HFF-Myc (cell line): ENCODE data around the gene SCN5A.

Experiments
- DNase-seq: peaks from one replicate; pipeline ENCODE4 v3.0.0-alpha.2; 2011; ENCODE audit warnings: low read depth; ENCODE audit errors: extremely low read depth
- H3K4me3 ChIP-seq: replicated peaks from 2 replicates; pipeline ENCODE4 v1.5.1; 2011; ENCODE audit warnings: low read depth, mild to moderate bottlenecking, control low read depth, low read length
- TF ChIP-seq, protein P1 (sequence below): IDR thresholded peaks from 2 replicates; pipeline ENCODE4 v1.5.1; 2012; ENCODE audit warnings: mild to moderate bottlenecking, low read depth, low read length, control low read depth; ENCODE audit errors: missing control alignments

SCN5A gene

DNA sequence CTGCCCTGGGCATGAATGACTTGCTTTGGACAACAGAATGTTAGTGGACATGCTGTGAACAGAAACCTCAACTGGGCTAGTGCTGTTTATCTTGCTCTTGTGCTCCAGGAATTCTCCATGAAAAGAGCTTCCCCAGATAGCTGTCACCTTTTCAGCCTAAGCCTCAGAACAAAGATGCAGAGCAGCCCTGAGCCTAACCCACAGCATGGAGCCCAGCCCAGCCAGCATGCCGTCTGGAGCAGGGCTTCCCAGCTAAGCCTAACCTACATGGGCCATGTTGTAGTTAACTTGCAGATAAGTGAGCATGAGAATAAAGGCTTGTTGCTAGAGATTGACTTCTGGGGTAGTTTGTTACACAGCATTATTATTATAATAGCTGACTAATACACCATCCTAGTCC lies 48.9 kb downstream of the SCN5A start:
- no peak for DNase-seq
- no peak overlapping the region for H3K4me3 ChIP-seq
- TF ChIP-seq, protein P1, sequence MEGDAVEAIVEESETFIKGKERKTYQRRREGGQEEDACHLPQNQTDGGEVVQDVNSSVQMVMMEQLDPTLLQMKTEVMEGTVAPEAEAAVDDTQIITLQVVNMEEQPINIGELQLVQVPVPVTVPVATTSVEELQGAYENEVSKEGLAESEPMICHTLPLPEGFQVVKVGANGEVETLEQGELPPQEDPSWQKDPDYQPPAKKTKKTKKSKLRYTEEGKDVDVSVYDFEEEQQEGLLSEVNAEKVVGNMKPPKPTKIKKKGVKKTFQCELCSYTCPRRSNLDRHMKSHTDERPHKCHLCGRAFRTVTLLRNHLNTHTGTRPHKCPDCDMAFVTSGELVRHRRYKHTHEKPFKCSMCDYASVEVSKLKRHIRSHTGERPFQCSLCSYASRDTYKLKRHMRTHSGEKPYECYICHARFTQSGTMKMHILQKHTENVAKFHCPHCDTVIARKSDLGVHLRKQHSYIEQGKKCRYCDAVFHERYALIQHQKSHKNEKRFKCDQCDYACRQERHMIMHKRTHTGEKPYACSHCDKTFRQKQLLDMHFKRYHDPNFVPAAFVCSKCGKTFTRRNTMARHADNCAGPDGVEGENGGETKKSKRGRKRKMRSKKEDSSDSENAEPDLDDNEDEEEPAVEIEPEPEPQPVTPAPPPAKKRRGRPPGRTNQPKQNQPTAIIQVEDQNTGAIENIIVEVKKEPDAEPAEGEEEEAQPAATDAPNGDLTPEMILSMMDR: no peak

DNA sequence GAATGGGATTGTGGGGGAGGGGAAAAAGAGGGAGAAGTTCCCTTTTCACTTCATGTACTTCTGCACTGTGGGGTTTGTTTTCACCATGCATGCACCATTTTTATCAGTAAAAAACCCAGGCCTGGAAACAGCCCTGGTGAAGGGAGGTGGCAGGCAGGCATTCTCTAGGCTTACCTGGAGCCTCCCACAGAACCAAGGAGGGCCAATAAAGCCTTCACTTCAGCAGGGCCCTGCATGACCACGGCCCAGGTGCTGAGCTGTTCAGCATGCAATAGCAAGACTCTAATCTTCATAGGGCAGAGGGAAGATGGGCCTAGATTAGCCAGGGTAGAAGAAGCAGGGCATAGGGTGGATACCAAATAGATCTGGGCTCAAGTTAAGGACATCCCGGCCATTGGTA lies 49.6 kb downstream of the SCN5A start:
- no peak for DNase-seq
- TF ChIP-seq, protein P1: no peak
- H3K4me3 ChIP-seq: no peak overlapping the region

DNA sequence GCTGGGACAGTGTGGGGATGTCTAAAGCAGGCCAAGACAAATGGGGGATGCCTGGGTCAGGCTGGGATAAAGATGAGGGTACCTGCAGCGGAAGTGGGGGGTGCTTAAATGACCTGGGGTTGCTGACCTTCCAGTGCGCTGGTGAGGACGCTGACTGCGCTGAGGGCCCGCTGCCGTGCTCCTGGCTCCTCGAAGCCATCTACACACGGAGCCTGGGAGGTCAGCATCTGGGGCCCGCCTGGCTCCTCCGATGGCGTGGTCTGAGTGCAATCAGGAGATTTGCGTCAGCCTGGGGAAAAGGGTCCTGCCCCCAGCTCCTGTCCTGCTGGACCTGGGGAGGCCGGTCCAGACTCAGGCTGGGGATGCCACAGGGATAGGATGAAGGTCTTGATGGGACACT lies 50.7 kb downstream of the SCN5A start:
- H3K4me3 ChIP-seq: no peak overlapping the region

DNA sequence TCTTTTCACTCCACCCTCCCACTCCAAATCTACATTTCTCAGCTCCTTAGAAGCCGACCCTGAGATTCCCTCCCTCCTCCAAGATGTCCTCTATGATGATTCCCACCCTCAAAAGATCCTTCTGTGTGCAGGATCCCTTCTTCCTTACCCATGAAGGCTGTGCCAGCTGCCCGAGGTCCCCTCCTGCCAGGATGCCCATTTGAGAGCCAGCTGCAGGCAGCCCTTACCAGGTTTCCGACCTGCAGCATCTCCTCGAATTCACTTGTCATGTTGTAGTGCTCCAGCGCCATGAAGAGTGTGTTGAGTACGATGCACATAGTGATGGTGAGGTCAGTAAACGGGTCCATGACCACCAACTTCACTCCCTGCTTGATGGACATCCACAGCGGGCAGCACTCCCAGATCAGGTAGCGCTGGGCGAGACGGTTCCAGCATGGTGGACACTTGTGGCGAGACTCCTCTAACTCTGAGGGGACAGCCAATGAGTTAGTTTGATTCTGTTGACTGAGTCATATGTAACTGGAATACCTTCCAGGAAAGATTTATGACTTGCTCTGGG lies 51.9 kb downstream of the SCN5A start:
- TF ChIP-seq, protein P1: no peak
- DNase-seq: no peak
- H3K4me3 ChIP-seq: no peak overlapping the region

More for the DNA sequence above, 50.7 kb downstream of the SCN5A start:
- no peak for DNase-seq
- TF ChIP-seq, protein P1: no peak

DNA sequence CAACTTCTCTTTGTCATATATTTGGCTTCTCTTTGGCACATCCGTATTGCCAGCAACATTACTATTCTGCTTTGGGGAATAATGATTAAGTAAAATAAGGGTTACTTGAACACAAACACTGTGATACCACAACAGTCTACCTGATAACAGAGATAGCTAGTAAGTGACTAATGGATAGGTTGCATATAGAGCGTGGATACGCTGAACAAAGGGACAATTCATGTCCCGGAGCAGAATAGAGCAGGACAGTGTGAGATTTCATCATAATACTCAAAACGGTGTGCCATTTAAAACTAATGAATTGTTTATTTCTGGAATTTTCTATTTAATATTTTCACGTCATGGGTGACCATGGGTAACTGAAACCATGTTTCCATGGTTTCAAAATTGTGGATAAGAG lies 54.1 kb downstream of the SCN5A start:
- DNase-seq: no peak
- TF ChIP-seq, protein P1: no peak

DNA sequence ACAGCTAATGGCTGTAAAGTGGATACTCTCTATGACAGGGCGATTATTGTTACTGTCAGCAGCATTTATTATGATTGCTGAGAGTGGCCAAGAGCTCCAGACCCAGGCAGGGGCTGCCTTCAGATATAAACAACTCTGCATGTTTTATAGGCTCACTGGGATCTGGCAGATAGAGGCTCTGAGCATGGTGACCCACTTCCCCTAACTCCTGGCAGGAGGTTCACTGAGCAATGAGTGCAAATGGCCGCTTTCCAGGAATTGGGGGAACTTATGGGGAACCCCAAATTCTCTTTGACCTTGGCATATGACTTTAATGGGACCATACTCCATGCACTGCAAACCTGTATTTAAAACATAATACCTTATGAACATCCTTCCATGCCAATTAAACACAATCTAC lies 59.0 kb downstream of the SCN5A start:
- TF ChIP-seq, protein P1: no peak
- H3K4me3 ChIP-seq: no peak overlapping the region
- no peak for DNase-seq

More for the DNA sequence above, 54.1 kb downstream of the SCN5A start:
- H3K4me3 ChIP-seq: no peak overlapping the region
